Uterus (tissue), 2 donors: ENCODE data around the gene NMT2.

Source experiments
- POLR2A ChIP-seq, 2 donors: fragments of 450-650 bp; IDR thresholded peaks; one replicate each; pipeline ENCODE4 v1.6.1; 2016; ENCODE audit warnings: antibody characterized with exemption in 2 of 2, mild to moderate bottlenecking in 1 of 2, moderate library complexity in 1 of 2
- TF ChIP-seq, protein P1 (sequence below), 4 experiments: fragments of 200-600 bp in 2 of 4; fragments of 450-650 bp in 2 of 4; sonication (generic) in 2 of 4; IDR thresholded peaks; one replicate each; pipeline ENCODE4 v1.5.1; 2016 to 2019; ENCODE audit warnings: antibody characterized with exemption in 4 of 4, mild to moderate bottlenecking in 2 of 4, moderate library complexity in 1 of 4

DNA sequence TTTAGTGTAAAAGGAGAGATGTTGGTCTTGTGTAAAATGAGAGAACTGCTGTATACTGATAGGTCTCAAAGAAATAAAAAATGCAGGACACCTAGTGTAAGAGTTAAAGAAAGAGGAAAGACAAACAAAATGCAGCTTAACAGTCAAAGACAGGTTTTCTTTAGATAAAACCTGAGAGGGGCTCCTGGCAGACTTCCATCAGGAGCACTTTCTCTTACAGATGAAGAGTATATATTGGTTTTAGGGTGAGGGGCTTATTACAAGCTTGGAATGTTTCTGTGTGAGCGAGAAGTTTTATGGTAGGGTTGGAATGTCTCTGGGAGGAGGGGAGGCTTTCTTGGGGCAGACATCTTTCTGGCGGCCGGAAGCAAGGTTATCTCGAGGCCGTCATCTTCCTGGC is 96.1 kb downstream of the NMT2 start:
- TF ChIP-seq POLR2A (IDR thresholded peaks at IDR 0.05), result no peak
- TF ChIP-seq, protein P1, sequence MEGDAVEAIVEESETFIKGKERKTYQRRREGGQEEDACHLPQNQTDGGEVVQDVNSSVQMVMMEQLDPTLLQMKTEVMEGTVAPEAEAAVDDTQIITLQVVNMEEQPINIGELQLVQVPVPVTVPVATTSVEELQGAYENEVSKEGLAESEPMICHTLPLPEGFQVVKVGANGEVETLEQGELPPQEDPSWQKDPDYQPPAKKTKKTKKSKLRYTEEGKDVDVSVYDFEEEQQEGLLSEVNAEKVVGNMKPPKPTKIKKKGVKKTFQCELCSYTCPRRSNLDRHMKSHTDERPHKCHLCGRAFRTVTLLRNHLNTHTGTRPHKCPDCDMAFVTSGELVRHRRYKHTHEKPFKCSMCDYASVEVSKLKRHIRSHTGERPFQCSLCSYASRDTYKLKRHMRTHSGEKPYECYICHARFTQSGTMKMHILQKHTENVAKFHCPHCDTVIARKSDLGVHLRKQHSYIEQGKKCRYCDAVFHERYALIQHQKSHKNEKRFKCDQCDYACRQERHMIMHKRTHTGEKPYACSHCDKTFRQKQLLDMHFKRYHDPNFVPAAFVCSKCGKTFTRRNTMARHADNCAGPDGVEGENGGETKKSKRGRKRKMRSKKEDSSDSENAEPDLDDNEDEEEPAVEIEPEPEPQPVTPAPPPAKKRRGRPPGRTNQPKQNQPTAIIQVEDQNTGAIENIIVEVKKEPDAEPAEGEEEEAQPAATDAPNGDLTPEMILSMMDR (IDR thresholded peaks at IDR 0.05), result no peak
